CD4-positive, alpha-beta memory T cell (primary cell): ENCODE data around the gene NT5DC3. TPM values are rescaled to one million over a fixed set of nuclear protein-coding genes. Genes with fewer than 3 reads are reported as not detected.

ENCODE experiments used
- CTCF ChIA-PET: fragments of 350-600 bp; sonication (Branson Sonifier 250); formaldehyde crosslinking; loops from one replicate; lab custom pipeline; 2021; ENCODE audit warnings: inconsistent platforms; ENCODE audit not compliant: partially characterized antibody; lab: Charles Lee
- POLR2A ChIA-PET: fragments of 350-600 bp; sonication (Branson Sonifier 250); formaldehyde crosslinking; loops from one replicate; lab custom pipeline; 2021; ENCODE audit not compliant: partially characterized antibody; lab: Charles Lee
- DNase-seq, 5 donors: peaks; one replicate each; pipeline versions ENCODE4 v3.0.0 to v3.0.0-alpha.2; 2020 to 2022; ENCODE audit warnings: mixed read lengths in 1 of 5
- H3K27ac ChIP-seq: one replicate; pipeline ENCODE4 v1.7.0; 2013; ENCODE audit warnings: low read depth, low read length
- H3K27me3 ChIP-seq: 2 replicates; pipeline ENCODE4 v1.7.0; 2013; ENCODE audit warnings: mild to moderate bottlenecking, low read length, moderate library complexity; ENCODE audit not compliant: insufficient read depth
- H3K36me3 ChIP-seq: 2 replicates; pipeline ENCODE4 v1.7.0; 2013; ENCODE audit warnings: mild to moderate bottlenecking, low read length, moderate library complexity; ENCODE audit not compliant: insufficient read depth
- H3K4me1 ChIP-seq: 2 replicates; pipeline ENCODE4 v1.7.0; 2013; ENCODE audit warnings: mild to moderate bottlenecking, low read length, moderate library complexity; ENCODE audit not compliant: insufficient read depth
- H3K4me3 ChIP-seq, 2 donors: one replicate each; pipeline ENCODE4 v1.7.0; 2013; ENCODE audit warnings: low read length in 2 of 2, mild to moderate bottlenecking in 1 of 2
- H3K9me3 ChIP-seq, 2 donors: one replicate each; pipeline ENCODE4 v1.7.0; 2013; ENCODE audit warnings: low read length in 2 of 2, control low read depth in 1 of 2; ENCODE audit not compliant: control insufficient read depth in 1 of 2
- H3K27ac Mint-ChIP-seq, 7 donors: one replicate each; pipeline ENCODE4 v1.8.0; 2020 to 2021; ENCODE audit warnings: mixed read lengths in 7 of 7, mild to moderate bottlenecking in 6 of 7, inconsistent platforms in 3 of 7, moderate library complexity in 3 of 7
- H3K27me3 Mint-ChIP-seq, 2 donors: one replicate each; pipeline ENCODE4 v1.8.0; 2020 to 2021; ENCODE audit warnings: mixed read lengths in 2 of 2
- H3K36me3 Mint-ChIP-seq, 2 donors: one replicate each; pipeline ENCODE4 v1.8.0; 2020 to 2021; ENCODE audit warnings: mixed read lengths in 2 of 2, inconsistent platforms in 1 of 2, mild to moderate bottlenecking in 1 of 2
- H3K4me1 Mint-ChIP-seq, 4 donors: one replicate each; pipeline ENCODE4 v1.8.0; 2020 to 2021; ENCODE audit warnings: mixed read lengths in 4 of 4, mild to moderate bottlenecking in 1 of 4
- H3K4me3 Mint-ChIP-seq, 8 donors: one replicate each; pipeline ENCODE4 v1.8.0; 2020 to 2021; ENCODE audit warnings: mixed read lengths in 8 of 8, mild to moderate bottlenecking in 7 of 8, moderate library complexity in 6 of 8, inconsistent platforms in 3 of 8
- H3K9me3 Mint-ChIP-seq, 8 donors: one replicate each; pipeline ENCODE4 v1.8.0; 2020 to 2021; ENCODE audit warnings: mixed read lengths in 8 of 8, mild to moderate bottlenecking in 5 of 8, inconsistent platforms in 3 of 8, moderate library complexity in 1 of 8
- intact Hi-C: fragments of 100-400 bp; cut with micrococcal nuclease; formaldehyde crosslinking; loops from one replicate; pipeline ENCODE4 v1.15.1; 2023
- polyA plus RNA-seq, 2 donors: library from polyadenylated mRNA; unstranded; fragments of 300-500 nt; fragmentation: Illumina TruSeq; gene quantifications; one replicate each; pipeline ENCODE4 v1.2.3, GENCODE V29; 2021
- total RNA-seq, 2 experiments: library from RNA; stranded (reverse); gene quantifications; one replicate each; pipeline ENCODE4 v1.2.3, GENCODE V29; 2021

NT5DC3 gene
- total and polyA plus RNA-seq, 4 experiments from 2014 or later, result 1.2 to 6.8 (median 3.7) TPM

- H3K36me3 ChIP-seq, result no peaks in the 10 kb centered on the region
- no peaks in the 10 kb centered on the region for H3K4me1 ChIP-seq
- H3K27ac Mint-ChIP-seq, result no peak overlapping the region
- peaks cover 0 to 3% of the 10 kb centered on the region in 2 donors for H3K27me3 Mint-ChIP-seq
- H3K9me3 Mint-ChIP-seq, result no peaks in the 10 kb centered on the region
- ChIA-PET POLR2A (no interaction called here), CTCF (no interaction called here)
- intact Hi-C loops, result no loop called here
- no peak overlapping the region for H3K4me3 ChIP-seq
- H3K27me3 ChIP-seq, result no peaks in the 10 kb centered on the region
- no peak for DNase-seq
- H3K9me3 ChIP-seq, result no peaks in the 10 kb centered on the region
- H3K27ac ChIP-seq, result no peak overlapping the region
- H3K4me3 Mint-ChIP-seq, result no peak overlapping the region
- H3K36me3 Mint-ChIP-seq, result no peaks in the 10 kb centered on the region
- H3K4me1 Mint-ChIP-seq, result no peaks in the 10 kb centered on the region
Measured at GRCh38 chr12:103848917-103849491, 8.0 kb upstream of the NT5DC3 start.

DNA sequence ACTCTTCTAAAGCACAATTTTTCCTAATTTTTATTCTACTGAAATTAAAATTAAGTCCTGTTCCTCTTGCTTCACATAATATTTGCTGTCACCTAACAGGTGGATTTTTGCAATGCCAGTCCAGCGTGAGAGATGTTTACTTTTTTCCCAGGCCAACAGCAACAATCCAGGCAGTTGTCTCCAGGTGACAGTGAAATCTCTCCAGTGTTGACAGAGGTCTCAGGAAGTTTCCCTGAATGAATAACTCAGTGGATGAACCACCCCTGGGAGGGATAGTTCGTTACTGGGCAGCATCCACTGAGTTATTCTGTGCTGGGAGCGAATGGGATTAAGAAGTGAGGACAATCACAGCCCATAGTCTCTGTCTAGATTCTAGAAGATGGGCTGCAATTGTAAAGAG lies 7.1 kb upstream of the NT5DC3 start:
- ChIA-PET CTCF (no interaction called here), POLR2A (no interaction called here)
- Mint-ChIP-seq H3K27ac (no peak overlapping the region), H3K4me1 (no peaks in the 10 kb centered on the region), H3K36me3 (no peaks in the 10 kb centered on the region), H3K9me3 (no peaks in the 10 kb centered on the region), H3K4me3 (no peak overlapping the region), H3K27me3 (peaks cover 0 to 2% of the 10 kb centered on the region in 2 donors)
- no peak overlapping the region for H3K4me3 ChIP-seq
- H3K27me3 ChIP-seq, result no peaks in the 10 kb centered on the region
- H3K36me3 ChIP-seq, result no peaks in the 10 kb centered on the region
- no peak overlapping the region for H3K27ac ChIP-seq
- no peaks in the 10 kb centered on the region for H3K9me3 ChIP-seq
- no peaks in the 10 kb centered on the region for H3K4me1 ChIP-seq
- intact Hi-C loops, result no loop called here
- no peak for DNase-seq

DNA sequence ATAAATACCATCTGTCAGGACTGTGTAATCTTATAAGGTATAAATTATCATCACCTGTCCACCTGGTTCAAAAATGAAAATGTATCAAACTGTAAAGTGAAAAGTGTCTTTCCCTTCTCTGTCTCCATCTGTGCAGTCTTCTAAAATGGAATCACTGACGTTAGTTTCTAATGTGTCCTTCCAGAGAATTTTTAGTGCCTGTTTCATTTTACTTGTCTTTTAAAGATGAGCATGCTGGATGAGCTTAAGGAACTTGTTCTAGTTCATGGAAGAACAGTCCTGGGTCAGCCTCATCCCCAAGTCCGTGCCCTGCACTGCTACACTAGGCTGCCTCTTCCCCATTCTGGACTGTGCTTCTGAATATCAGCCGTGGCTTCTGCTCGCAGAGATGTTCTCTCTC lies 5.4 kb upstream of the NT5DC3 start:
- H3K4me1 ChIP-seq, result peaks cover 4% of the 10 kb centered on the region
- intact Hi-C loops, result no loop called here
- Mint-ChIP-seq H3K4me1 (peaks cover 0 to 8% (median 4%) of the 10 kb centered on the region in 4 donors), H3K9me3 (no peaks in the 10 kb centered on the region), H3K4me3 (no peak overlapping the region), H3K36me3 (no peaks in the 10 kb centered on the region), H3K27ac (peak overlapping the region in 1 of 7 donors; percentile 19), H3K27me3 (no peaks in the 10 kb centered on the region)
- no peak overlapping the region for H3K27ac ChIP-seq
- ChIA-PET CTCF (no interaction called here), POLR2A (no interaction called here)
- H3K4me3 ChIP-seq, result no peak overlapping the region
- no peaks in the 10 kb centered on the region for H3K27me3 ChIP-seq
- no peaks in the 10 kb centered on the region for H3K36me3 ChIP-seq
- DNase-seq, result no peak
- H3K9me3 ChIP-seq, result no peaks in the 10 kb centered on the region

DNA sequence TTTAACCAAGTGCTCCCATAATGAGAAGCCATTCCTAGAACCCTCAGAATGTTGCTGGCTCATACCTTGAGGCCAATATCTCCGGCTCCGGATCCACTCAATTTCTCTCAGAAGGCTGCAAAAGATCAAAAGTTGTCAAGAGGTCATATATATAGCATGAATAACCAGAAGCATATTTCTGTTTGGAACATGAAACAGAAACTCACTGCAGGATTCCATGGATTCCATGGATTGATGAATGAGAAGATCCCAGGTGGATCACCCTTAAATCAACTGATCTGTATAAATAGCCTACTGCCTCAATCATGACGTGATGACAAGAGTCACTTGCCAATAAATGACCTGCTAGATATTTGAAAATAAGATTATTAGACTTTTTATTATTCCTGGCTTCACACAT lies 3.3 kb upstream of the NT5DC3 start:
- POLR2A ChIA-PET, result no interaction called here
- CTCF ChIA-PET, result no interaction called here

GRCh38 chr12:103841690-103842584 lies 903 bp upstream of the NT5DC3 start:
- Mint-ChIP-seq H3K36me3 (peaks cover 3% of the 10 kb centered on the region in 2 donors), H3K9me3 (no peaks in the 10 kb centered on the region), H3K4me1 (peaks cover 6 to 26% (median 13%) of the 10 kb centered on the region in 4 donors), H3K4me3 (peak overlapping the region; percentile 78 to 89 (median 82)), H3K27me3 (no peaks in the 10 kb centered on the region), H3K27ac (peak overlapping the region; percentile 69 to 90 (median 84))
- Histone ChIP-seq H3K4me3 (peak overlapping the region in 1 of 2 donors; percentile 63), H3K36me3 (no peaks in the 10 kb centered on the region), H3K27ac (peak overlapping the region; percentile 35), H3K4me1 (peaks cover 14% of the 10 kb centered on the region), H3K27me3 (no peaks in the 10 kb centered on the region), H3K9me3 (no peaks in the 10 kb centered on the region)
- ChIA-PET POLR2A (interaction anchor here (0.7 to 3.1 kb wide), 6 partner anchors 9 to 1394 kb away, joined by 3 to 28 read pairs (median 4); partner anchors contain the start of genes APPL2, HSP90B1 and NFYB), CTCF (interaction anchor here (1.0 kb wide), 1 partner anchor 12 kb away, joined by 3 read pairs; no protein-coding TSS in a partner anchor)
- DNase-seq, result peak in 4 of 5 donors; percentile 9 to 64 (median 12)
- intact Hi-C loops, result loop anchor here (1.0 to 5.0 kb wide), 4 partner anchors 88 to 1265 kb away; partner anchors contain the start of genes C12orf42, HSP90B1, TDG and WASHC4

More for the DNA sequence above, 3.3 kb upstream of the NT5DC3 start:
- intact Hi-C loops, result loop anchor here (5.0 kb wide), 1 partner anchor 347 kb away; the partner anchor contains the start of gene C12orf42
- no peaks in the 10 kb centered on the region for H3K36me3 ChIP-seq
- peaks cover 6 to 21% (median 11%) of the 10 kb centered on the region in 4 donors for H3K4me1 Mint-ChIP-seq
- no peaks in the 10 kb centered on the region for H3K9me3 ChIP-seq
- H3K36me3 Mint-ChIP-seq, result peaks cover 0 to 1% of the 10 kb centered on the region in 2 donors
- H3K27me3 ChIP-seq, result no peaks in the 10 kb centered on the region
- H3K4me3 ChIP-seq, result no peak overlapping the region
- H3K27ac Mint-ChIP-seq, result peak overlapping the region in 1 of 7 donors; percentile 12
- H3K4me3 Mint-ChIP-seq, result no peak overlapping the region
- no peak overlapping the region for H3K27ac ChIP-seq
- DNase-seq, result no peak
- H3K9me3 Mint-ChIP-seq, result no peaks in the 10 kb centered on the region
- H3K4me1 ChIP-seq, result peaks cover 14% of the 10 kb centered on the region
- H3K27me3 Mint-ChIP-seq, result no peaks in the 10 kb centered on the region

GRCh38 chr12:103840462-103840875 lies 565 bp downstream of the NT5DC3 start:
- no peaks in the 10 kb centered on the region for H3K27me3 Mint-ChIP-seq
- no peaks in the 10 kb centered on the region for H3K9me3 Mint-ChIP-seq
- peak overlapping the region; percentile 44 to 63 for H3K4me3 ChIP-seq
- no peaks in the 10 kb centered on the region for H3K9me3 ChIP-seq
- peaks cover 14% of the 10 kb centered on the region for H3K4me1 ChIP-seq
- intact Hi-C loops, result loop anchor here (2.0 to 5.0 kb wide), 3 partner anchors 124 to 1266 kb away; partner anchors contain the start of genes C12orf42, TDG and WASHC4
- H3K4me1 Mint-ChIP-seq, result peaks cover 6 to 26% (median 13%) of the 10 kb centered on the region in 4 donors
- H3K27ac Mint-ChIP-seq, result peak overlapping the region; percentile 52 to 89 (median 76)
- H3K4me3 Mint-ChIP-seq, result peak overlapping the region; percentile 87 to 97 (median 89)
- H3K36me3 ChIP-seq, result no peaks in the 10 kb centered on the region
- ChIA-PET POLR2A (interaction anchor here (0.9 to 3.1 kb wide), 4 partner anchors 89 to 1396 kb away, joined by 3 to 28 read pairs (median 4); partner anchors contain the start of genes APPL2, HCFC2 and HSP90B1), CTCF (interaction anchor here (1.5 kb wide), 1 partner anchor 268 kb away, joined by 3 read pairs; no protein-coding TSS in a partner anchor)
- DNase-seq, result peak in 1 of 5 donors; percentile 41
- H3K27ac ChIP-seq, result peak overlapping the region; percentile 15
- H3K27me3 ChIP-seq, result no peaks in the 10 kb centered on the region
- H3K36me3 Mint-ChIP-seq, result peaks cover 3% of the 10 kb centered on the region in 2 donors
